ENCODE results near the gene ITSN1.

- TF ChIP-seq CTCF (IDR thresholded peaks at IDR 0.05) (no peak), POLR2A (IDR thresholded peaks at IDR 0.05) (no peak)
Measured at GRCh38 chr21:33760641-33761440, 118.5 kb downstream of the ITSN1 start.
